NCI-H345 treated with DMSO at 0.1 percent for 48 hours (cell line): ENCODE data around the gene BNC2.

Experiments used
- DNase-seq: peaks from one replicate; lab custom pipeline; 2025; ENCODE audit not compliant: unreplicated experiment; lab: John Stamatoyannopoulos, UW

The BNC2 gene

DNA sequence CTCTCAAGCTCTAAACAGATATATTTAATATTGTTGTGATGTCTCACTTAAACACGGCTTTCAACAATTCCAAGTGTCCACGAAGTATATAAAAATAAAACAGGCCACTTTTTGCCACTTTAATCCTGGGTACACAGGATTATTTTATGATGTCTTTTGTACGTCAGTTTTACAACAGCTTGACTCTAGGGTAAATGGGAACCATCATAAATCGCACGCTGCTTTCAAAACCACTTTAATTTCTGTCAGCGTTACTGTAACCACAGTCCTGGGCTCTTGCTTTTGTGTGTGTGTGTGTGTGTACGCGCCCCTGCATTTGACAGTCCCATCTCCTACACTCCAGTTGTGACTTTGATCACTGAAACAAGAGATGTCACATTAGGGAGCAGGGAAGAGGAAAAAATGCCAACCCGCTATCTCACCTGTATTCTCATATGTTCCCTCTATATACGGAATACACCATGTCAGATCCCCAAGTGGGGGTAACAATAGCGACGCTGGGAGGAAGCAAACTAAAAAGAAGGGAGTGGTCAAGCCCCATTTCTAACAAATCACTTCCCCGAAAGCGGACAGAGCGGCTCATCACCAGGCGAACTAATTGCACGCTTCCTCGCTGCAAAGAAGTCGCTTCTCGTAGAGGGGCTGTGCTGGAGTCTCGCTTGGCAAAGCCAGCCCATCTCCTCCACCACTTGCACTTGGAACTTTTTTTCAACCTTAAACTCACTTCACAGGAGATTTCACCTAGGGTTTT lies 1.2 kb downstream of the BNC2 start:
- no peak for DNase-seq

DNA sequence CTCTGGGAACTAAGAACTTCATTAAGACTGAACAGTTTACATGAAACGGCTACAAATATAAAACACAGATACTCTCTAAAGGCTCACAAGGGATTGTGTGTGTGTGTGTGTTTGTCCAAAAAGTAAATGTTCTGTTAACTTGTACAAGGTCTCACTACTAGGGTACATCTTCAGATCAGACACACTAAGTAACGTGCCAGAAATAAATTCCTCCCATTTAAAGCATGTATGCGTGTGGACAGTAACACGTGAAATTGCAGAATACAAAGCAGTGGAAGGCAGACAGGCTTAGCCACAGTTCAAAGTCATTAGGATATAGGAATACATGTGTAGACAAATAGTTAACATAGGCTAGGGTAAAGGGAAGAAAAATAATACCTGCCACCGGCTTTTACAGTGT lies 1.8 kb downstream of the BNC2 start:
- DNase-seq, result no peak

DNA sequence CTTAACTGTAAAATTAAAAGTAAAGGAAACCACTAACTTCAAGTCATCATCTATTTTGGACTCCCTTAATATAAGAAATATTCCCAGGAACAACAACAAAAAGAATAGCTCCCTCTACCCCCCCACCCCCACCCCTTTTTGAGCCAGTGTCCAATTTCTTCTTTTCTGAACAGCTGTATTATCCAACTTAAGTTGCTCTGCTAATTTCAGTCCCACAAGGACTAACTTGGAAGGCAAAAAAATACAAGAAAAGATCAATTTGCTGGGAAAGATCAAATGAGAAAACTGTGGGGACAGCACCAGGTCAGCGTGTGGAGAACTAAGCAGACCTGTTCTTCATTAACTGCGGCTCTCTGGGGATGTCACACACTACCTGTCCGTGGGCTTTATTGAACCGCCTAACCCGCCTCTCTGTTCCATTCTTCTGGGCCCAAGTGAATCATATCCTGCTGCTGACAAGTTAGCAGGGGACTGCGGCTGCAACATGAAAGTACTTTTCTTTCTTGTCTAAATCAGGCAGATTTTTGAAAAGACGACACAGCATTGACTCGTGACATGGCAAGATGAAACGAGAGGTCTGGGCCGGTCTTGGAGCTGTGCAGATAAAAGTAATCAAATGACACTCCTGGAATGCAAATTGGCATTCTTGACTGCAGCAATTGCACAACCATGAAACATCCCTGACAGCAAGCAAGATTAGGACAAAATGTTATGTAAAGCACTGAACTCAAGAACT lies 2.7 kb downstream of the BNC2 start:
- DNase-seq, result no peak

DNA sequence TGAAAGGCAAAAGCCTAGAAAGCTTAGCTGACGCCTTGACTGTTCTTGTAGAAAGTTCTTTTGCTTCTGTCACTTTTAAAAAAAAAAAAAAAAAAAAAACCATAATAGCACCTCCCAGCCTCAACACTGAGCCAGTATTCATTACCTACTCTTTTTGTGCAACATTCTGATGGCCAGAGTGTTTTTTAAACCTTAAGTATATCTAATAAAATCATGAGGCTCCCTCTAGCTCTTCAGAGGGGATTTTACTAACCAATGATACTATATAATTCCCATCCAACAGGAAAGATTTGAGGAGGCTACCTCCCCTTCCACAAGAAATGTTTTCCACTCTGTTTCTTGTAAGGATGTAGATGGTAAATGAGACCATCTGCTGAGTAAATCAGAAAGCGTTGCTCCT lies 3.9 kb downstream of the BNC2 start:
- no peak for DNase-seq

DNA sequence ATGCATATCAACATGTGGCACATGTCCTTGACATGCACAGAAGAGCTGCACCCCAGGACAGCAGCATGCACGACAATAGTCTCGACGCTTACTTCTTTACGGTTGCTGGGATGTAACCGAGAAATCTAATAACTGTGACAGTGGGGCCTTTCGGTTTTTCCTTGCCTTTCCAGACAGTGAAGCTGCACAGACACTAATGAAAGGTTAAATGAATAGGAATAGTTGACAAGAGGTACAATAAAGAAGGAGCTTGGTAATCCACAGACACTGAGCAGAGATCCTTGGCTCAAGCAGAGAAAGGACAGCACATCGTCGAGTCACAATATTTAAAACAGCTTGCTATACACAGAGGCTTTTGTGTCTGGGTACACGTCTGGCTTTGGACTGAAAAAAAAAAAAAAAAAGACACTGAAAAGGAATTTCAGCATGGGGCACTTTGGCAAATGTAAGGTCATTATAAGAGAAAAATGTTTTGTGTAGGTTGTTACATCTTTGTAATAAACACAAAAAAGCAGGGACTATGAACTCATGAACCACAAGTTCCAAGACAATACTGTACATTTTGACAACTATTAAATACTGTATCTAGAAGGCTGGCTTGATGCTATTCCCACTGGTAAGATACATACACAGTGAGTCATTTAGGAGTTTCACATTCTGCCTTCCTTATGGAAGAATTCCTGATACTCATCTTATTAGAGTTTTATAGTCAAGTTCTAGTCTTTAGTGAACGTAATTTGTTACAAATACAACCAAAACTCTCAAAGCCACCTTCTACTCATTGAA lies 5.6 kb downstream of the BNC2 start:
- no peak for DNase-seq

DNA sequence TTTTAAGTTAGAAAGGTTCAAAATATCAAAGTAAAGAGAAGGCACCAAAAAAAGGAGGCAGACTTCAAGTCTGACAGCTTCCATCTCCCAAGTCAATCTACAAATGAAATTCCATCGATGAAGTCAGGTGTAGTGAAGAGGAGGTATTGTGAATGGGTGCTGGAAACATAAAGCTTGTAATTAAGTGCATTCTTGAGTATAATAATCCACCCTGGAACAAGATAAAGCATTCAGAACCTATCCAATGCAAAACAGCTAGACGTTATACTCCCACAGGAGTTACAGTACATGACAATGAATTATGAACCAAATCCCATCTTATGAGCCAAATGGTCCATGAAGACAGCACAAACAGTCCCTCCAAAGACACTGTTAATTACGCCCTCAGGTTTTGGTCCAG lies 22.3 kb downstream of the BNC2 start:
- DNase-seq, result no peak

DNA sequence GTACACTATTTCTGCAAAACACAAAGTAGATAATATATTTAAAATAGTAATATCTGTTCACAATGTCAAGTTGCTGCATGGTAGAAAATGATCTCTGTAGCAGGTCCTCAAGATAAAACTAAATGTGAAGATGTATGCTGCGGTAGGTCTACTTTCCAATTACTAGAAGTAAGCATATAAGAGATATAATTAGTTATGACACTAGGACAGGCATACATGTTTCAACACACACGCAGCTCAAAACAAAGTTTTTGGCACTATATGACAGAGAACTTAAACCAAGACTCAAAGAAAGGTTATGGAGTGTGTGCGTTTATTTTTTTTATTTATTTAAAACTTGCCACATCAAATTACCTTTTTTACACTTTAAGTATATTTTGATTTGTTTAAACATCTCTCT lies 23.5 kb downstream of the BNC2 start:
- DNase-seq, result no peak

DNA sequence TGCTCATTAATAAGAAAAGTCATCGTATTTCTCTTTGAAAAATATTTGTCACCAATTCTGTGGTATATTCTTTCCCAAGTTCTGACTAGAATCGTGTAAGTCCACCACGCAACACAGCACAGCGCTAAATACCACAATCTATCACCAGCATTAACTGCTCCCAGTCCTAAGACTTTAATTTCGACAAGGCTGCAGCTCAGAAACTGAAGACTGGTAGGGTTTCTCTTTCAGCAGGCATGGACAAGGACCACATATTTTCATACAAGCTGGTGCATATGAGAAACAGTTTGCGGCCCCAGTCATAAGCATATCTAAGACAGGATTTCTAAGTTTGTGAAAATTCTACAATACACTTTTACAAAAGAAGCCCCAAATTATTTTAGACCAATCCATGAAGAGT lies 24.1 kb downstream of the BNC2 start:
- no peak for DNase-seq

DNA sequence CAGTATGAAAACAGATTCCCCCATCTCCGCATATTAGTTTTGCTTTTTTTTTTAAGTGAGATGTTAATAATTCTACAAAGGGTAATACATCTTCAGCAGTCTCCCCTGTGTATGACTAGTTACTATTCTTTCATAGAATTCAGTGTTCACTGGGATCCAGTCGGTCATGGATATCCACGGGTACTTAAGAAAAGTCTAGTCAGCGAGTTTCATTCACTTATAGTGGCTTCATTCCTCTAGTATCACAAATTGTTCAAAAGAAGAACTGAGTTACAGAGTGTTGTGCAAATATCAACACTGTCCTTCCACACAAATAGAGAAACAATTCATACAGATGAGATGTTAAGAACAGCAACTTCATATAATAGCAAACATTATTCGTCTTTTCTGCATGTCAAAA lies 35.7 kb downstream of the BNC2 start:
- DNase-seq, result no peak

DNA sequence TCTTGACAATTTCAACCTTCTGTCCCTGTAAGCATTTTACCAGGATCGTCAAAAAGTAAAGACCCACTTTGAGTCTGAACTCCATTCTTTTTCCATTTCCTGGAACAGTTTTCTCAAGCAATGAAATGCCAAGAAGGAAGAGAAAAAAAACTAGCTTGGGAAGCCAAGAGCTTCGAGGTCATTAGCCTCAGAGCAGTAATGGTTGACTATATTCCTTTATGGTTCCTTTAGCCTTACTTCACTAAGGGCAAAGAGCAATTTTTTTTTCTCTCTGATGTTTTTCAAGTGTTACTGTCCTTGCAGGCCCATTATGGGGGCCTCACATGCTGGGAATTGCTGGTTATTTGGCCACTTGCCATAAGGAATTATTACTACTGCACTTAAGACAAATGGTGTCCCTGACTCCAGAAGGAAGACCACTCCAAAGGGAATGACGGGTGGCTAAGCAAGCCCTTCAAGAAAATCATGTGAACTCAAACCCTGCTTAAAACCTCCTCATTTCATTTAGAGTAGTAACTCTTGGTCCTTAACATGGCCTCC lies 37.1 kb downstream of the BNC2 start:
- no peak for DNase-seq

DNA sequence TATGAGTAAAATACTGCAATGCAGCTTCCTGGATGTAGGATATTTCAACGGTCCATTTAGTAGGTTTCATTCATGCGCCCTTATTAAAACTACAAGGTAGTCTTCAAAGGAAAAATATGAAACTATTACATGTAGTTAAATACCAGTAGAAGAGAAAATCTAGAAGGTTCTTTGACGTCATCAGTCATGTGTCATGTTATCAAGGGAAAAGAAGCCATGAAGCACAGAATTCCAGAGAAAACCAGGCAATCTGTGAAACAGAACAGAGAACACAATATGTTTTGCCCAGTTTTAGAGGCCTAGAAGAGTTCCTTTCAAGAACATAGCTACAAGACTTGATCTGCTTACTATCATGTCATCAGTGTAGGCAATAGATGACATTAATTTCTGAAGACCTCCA lies 38.4 kb downstream of the BNC2 start:
- no peak for DNase-seq

DNA sequence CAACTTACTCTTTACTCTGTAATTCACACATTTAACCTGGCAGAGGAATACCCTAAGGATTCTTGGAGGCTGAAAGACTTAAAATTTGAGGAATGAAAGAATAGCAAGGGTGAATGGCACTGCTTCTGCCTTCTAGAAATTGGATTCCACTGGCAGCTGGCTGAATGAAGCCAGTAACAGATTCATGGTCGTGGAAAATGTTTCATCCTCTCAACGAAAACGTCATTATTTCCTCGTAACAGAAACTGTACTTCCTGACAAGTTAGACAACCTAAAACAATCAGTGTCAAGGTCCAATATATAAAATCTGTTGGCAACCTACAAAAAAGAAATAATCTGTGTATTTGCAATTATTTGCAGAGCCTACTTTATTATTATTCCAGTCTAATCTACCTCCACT lies 39.7 kb downstream of the BNC2 start:
- no peak for DNase-seq

DNA sequence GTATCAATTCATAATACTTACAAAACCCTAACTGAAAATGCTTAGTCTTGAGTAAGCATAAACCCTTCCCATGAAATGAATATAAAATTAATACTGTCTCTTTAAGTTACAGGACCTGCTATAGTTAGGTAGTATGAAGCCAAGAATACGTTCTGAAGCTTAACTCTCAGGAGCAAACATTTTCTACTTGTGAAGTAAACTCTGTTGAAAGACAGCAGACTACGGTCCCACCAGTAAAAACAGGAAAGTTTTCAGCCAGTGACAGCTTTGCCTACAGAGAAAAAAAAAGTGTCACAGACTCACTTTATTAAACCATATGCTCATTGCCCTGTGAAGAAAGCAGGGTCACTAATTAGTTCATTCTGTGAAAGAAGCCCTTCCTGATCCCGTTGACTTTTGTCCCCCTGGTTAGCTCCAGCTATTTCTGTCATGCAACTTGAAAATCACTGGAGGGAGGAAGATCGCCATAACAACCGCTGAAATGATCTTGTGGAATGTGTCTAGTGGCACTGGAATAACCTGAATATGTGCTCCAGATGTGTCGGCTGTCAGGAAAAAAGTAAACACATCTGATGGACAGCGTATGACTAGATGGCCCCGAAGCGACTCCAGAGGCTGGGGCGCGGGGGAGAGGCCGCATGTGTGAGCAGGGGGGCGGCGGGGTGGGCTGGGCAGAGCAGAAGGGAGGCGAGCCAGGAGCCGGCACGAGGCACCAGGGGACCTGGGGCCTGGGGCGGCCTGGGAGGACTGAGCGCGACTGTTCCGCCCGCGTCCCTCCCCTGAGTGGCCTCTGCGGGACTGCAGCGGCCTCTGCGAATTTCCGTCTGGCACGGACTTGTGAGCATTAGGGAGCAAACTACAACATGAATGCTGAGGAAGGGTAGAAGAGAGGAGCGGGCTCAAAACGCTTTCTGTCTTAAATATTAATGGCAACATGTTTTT lies 41.9 kb downstream of the BNC2 start:
- DNase-seq, result no peak

DNA sequence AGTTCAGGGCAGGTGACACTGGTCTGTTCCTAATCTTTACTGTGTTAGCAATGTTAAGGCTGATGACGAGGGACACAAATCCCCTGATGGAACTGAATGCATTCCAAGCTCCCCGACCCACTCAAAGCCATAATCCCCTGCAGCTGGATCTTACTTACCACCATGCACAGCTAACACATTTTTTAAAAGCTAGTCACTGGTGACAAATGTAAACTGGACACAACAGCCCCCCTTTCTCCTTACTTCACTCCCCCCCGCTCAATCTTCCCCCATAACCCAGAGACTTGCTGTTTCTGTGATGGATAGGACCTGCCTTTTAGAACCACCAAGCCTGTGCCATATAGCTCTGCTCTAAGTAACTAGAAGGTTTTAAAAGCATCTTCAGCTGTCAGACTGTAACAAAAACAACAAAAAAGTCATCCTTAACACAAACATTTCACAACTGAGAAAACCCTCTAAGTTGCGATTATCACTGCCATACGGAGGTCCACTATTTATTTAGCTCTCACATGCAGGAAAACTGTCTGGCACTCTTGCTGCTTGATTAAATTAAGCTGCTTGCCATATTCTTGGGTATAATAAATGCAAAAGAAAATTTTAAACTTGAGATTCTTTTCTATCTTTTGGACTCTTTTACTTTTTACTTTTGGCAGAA lies 44.4 kb downstream of the BNC2 start:
- DNase-seq, result no peak

DNA sequence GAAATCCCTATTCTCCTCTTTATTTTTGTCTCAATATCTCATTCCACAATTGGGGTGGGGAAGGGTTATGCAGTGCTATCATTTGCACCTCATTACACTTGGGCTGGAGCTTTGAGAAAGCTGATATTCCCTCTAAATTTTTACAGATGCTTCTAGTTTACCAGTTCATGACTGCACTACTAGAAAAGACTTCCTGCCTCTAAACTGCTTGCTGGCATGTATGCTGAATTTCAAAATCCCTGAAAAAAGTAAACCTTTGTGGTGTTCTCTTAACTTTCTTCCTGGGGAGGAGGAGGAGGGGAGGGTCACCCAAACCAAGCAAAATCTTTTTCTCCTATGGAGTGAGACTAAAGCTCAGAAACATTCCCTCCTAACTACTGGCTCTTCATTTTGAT lies 45.1 kb downstream of the BNC2 start:
- no peak for DNase-seq

DNA sequence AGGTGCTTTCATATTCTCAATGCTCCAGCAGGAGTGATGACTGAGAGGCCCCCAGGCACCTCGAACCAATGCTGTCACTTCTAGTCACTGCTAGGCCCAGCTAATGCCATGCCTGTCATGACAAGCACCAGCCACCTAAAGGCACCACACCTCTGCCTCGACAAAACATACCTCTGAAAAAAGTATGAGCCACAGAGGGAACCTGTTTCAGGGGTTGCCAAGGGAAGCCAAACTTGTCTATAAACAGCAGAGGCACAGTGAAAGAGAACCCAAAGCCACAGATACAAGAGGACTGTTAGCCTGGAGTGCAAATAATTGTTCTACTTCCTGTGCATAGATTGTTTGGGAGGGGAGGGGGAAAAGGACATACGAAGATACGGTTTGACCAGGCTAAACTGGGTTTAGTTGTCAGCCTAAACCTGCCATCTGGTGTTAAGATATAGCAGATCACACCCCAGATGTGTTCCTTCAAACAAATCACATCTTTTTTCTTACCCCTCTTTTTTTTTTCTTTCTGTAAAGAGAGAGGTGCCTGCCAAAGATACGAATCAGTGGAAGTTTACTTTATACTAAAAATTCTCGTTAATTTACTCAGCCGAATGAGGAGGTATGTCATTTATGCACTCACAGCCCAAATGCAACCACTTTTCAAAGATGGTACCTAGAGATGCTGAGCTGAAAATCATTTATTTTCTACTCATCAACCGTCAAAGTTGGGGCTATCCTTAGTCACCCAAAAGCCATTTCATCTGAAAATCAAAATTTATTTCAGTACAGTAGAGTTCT lies 45.7 kb downstream of the BNC2 start:
- DNase-seq, result no peak

DNA sequence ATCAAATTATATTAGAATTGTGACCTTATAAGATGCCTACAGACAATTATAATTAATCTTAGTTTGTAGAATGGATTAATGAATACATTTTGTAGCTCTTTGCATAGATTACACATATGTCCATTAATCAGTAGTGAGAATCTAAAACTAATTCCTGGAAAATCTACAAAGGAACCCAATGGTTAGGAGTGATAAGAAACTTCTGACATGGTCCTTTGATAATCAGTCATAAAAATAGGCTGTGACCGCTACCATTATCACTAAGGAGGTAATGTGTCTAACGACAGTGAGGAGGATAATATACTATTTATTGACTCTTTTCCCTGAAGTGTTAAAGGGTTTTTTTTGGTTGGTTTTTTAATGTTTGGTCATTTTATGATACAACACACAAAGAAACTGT lies 46.6 kb downstream of the BNC2 start:
- DNase-seq, result no peak

DNA sequence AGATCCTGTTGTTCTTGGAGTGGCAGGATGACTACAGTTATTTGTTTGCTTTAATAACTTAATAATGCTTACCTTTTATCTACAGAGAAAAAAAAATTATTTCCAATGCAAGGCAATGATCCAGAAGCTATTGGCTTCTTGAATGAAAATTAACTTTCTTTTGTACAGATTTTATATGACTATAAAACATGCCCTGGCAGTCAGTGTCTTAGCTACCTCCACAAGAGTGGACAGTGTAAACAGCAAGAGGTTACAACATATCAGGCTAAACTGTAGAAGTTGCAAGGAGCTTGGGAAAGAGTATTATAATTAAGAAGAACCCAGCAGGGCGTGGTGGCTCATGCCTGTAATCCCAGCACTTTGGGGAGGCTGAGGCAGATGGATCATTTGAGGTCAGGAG lies 49.1 kb downstream of the BNC2 start:
- DNase-seq, result no peak

DNA sequence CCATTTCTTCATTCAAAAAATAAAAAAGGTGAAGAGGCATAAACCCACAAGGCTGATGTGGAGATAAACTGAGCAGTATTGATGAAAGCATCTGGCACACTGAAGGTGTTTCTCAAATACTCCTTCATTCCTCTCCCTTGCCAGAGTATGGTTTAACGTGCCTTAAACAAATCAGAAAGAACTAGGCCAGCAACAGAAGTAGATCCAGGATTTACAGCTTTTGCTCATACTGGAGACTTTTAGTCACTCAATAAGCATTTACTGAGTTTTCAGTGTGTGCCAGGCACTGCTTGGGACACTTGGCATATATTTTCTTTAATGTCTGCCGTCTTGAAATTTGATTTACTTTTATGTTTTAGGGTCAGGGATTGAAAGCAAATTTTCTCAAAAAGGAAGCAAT lies 53.0 kb downstream of the BNC2 start:
- no peak for DNase-seq
